Activated CD4-positive, alpha-beta T cell treated with anti-CD3 and anti-CD28 coated beads, Interleukin-2, amount 10 ng/mL, durations not matched to agents 24 days and 14 days (primary cell): ENCODE measurements around the gene BCCIP. TPM values are rescaled to one million over a fixed set of nuclear protein-coding genes. Genes with fewer than 3 reads are reported as not detected.
A peak's percentile ranks its signal among the peaks of the same experiment; 100 is the strongest.

Experiments used
- DNase-seq: peaks from one replicate; pipeline ENCODE4 v3.0.0; 2022
- H3K27ac Mint-ChIP-seq: one replicate; pipeline ENCODE4 v1.8.0; 2022; ENCODE audit warnings: mild to moderate bottlenecking, mixed read lengths
- H3K27me3 Mint-ChIP-seq: one replicate; pipeline ENCODE4 v1.8.0; 2022; ENCODE audit warnings: mixed read lengths
- H3K36me3 Mint-ChIP-seq: one replicate; pipeline ENCODE4 v1.8.0; 2022; ENCODE audit warnings: low read depth, mild to moderate bottlenecking, mixed read lengths
- H3K4me1 Mint-ChIP-seq: one replicate; pipeline ENCODE4 v1.8.0; 2021; ENCODE audit warnings: mixed read lengths
- H3K4me3 Mint-ChIP-seq: one replicate; pipeline ENCODE4 v1.8.0; 2022; ENCODE audit warnings: mild to moderate bottlenecking, moderate library complexity, mixed read lengths
- H3K9me3 Mint-ChIP-seq: one replicate; pipeline ENCODE4 v1.8.0; 2021; ENCODE audit warnings: mixed read lengths
- intact Hi-C: fragments of 100-400 bp; cut with micrococcal nuclease; formaldehyde crosslinking; loops from one replicate; pipeline ENCODE4 v1.15.1; 2023
- total RNA-seq: library from RNA; stranded (reverse); gene quantifications from 2 replicates; pipeline ENCODE4 v1.2.3, GENCODE V29; 2022

BCCIP gene
- total RNA-seq, 1 donor from 2014 or later = 143 TPM

DNA sequence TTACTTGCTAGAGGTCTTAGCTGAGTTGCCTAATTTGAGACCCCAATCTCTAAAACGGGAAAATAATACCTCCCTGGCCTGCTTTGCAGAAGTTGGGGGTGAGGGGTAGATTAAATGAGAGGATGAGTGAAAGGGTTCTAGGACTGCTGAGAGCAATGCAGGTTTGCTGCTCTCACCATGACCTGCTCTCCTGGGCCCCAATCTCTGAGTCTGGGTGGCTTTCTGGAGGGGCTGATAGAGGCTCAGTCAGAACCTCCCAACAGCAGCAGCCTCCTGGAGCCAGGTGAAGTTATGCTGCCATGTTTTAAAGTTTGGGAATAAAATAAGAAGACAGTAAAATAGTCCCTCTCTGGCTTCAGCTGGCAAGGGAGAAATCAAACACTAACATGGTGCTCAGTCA is 7.6 kb upstream of the BCCIP start:
- Mint-ChIP-seq H3K4me3 (no peak overlapping the region), H3K27ac (no peak overlapping the region), H3K4me1 (peaks cover 4% of the 10 kb centered on the region)

DNA sequence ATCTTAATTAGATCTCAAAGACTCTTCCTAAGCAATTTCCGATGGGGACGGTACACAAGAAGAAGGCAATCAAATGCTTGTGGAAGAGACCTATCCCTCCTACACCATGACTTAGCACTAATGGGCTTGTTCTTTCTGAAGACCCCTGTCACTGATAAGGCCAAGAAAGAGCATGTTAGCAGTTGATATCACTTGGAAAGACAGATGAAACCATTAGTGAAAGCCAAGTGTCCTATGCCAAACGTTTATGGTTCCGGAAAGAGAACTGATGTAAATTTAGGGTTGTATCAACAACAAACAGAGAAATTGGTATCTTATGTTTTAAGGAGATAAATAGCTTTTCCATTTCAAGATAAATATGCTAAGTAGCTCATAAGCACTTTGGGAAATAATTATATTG is 6.8 kb upstream of the BCCIP start:
- Mint-ChIP-seq H3K27ac (no peak overlapping the region), H3K4me3 (no peak overlapping the region), H3K9me3 (no peaks in the 10 kb centered on the region), H3K4me1 (peaks cover 8% of the 10 kb centered on the region), H3K27me3 (no peaks in the 10 kb centered on the region), H3K36me3 (peaks cover 28% of the 10 kb centered on the region)
- DNase-seq = no peak
- intact Hi-C loops = no loop called here

More for the DNA sequence above, 7.6 kb upstream of the BCCIP start:
- no peaks in the 10 kb centered on the region for H3K27me3 Mint-ChIP-seq
- peaks cover 31% of the 10 kb centered on the region for H3K36me3 Mint-ChIP-seq
- no peaks in the 10 kb centered on the region for H3K9me3 Mint-ChIP-seq
- intact Hi-C loops = no loop called here
- no peak for DNase-seq

- Mint-ChIP-seq H3K9me3 (no peaks in the 10 kb centered on the region), H3K36me3 (peaks cover 28% of the 10 kb centered on the region), H3K27me3 (no peaks in the 10 kb centered on the region), H3K4me3 (no peak overlapping the region), H3K27ac (no peak overlapping the region), H3K4me1 (peaks cover 13% of the 10 kb centered on the region)
- intact Hi-C loops = no loop called here
- no peak for DNase-seq
These were observed 5.9 kb upstream of the BCCIP start for GRCh38 chr10:125817337-125817946.

- no peak overlapping the region for H3K4me3 Mint-ChIP-seq
- H3K9me3 Mint-ChIP-seq = no peaks in the 10 kb centered on the region
- H3K4me1 Mint-ChIP-seq = peaks cover 18% of the 10 kb centered on the region
- no peak overlapping the region for H3K27ac Mint-ChIP-seq
- H3K27me3 Mint-ChIP-seq = no peaks in the 10 kb centered on the region
- no peak for DNase-seq
- intact Hi-C loops = loop anchor here (5.0 kb wide), 2 partner anchors 73 to 903 kb away; no protein-coding TSS in a partner anchor
- H3K36me3 Mint-ChIP-seq = peaks cover 3% of the 10 kb centered on the region
These were observed 2.6 kb upstream of the BCCIP start for GRCh38 chr10:125820701-125821100.

DNA sequence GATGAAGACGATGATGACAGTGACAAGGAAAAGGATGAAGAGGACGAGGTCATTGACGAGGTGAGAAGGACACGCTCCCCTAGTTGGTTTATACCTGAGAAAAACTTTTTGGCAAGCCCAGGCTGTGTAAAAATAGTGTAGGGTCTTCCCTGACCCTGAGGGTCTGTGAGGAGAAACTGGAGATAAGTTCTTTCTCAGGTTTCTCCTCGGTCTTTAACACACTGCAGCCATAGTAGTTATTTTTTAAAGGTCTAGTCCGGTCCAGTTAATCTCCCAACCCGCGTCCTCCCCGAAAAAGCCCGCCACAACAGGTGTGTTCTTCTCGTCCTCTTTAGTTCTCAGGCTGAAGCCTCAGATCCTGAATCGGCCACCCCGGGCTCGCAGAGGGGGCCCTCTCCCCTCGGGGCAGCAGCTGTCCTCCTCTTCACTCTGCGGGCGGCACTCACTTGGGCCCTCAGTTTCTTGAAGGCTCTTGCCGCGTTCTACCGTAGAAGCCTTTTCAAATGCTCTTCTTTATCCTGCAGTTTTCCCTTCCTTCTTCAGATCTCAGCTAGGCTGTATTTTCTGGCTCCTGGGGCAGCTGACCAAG is 411 bp downstream of the BCCIP start:
- Mint-ChIP-seq H3K27me3 (no peaks in the 10 kb centered on the region), H3K4me3 (no peak overlapping the region), H3K27ac (no peak overlapping the region), H3K36me3 (peaks cover 29% of the 10 kb centered on the region), H3K9me3 (no peaks in the 10 kb centered on the region), H3K4me1 (peaks cover 23% of the 10 kb centered on the region)
- DNase-seq = peak; percentile 74
- intact Hi-C loops = loop anchor here (1.0 to 5.0 kb wide), 4 partner anchors 73 to 906 kb away; partner anchors contain the start of genes EDRF1 and FANK1

DNA sequence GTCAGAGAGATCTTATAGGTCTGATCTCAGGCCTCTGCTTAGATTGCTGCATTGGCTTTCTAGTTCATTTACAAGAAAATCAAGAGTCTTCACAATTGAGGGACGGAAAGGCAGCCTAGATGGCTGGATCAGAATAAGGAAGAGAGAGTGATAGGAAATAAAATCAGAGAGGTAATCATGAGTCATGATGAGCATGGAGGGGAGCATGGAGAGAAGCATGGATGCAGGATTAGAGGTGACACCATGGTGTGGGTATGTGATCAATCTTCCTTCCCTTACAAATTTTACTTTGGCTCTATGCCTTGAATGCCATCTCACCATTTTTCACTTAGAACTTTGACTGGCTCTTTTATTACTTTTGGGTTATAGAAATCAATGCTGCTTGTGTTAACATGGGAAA is 1.4 kb downstream of the BCCIP start:
- intact Hi-C loops = loop anchor here (5.0 kb wide), 2 partner anchors 77 to 907 kb away; no protein-coding TSS in a partner anchor
- Mint-ChIP-seq H3K4me3 (no peak overlapping the region), H3K27me3 (no peaks in the 10 kb centered on the region), H3K36me3 (peaks cover 39% of the 10 kb centered on the region), H3K9me3 (no peaks in the 10 kb centered on the region), H3K4me1 (peaks cover 27% of the 10 kb centered on the region), H3K27ac (no peak overlapping the region)
- DNase-seq = peak; percentile 59

DNA sequence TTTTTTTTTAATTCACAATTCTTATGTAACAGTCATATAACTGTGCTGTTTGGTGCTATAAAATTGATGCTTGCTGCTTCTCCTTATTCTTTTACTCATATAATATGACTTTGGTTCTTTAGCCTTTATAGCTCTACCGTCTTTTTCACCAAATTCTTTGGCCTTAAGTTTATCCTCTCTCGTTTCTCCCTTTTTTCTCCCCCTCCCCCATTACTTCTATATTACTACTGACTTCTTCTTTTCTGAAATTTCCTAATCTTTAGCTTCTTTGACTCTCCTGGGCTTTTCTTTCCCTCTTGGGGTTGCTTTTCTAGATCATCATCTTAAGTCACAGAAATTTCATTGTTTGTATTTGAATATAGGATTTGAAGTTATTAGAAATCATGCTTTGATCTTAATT is 3.8 kb downstream of the BCCIP start:
- H3K4me3 Mint-ChIP-seq = no peak overlapping the region
- peaks cover 55% of the 10 kb centered on the region for H3K36me3 Mint-ChIP-seq
- H3K27ac Mint-ChIP-seq = no peak overlapping the region
- intact Hi-C loops = no loop called here
- H3K4me1 Mint-ChIP-seq = peaks cover 16% of the 10 kb centered on the region
- DNase-seq = no peak
- H3K27me3 Mint-ChIP-seq = no peaks in the 10 kb centered on the region
- no peaks in the 10 kb centered on the region for H3K9me3 Mint-ChIP-seq

GRCh38 chr10:125828311-125828710 is 5.0 kb downstream of the BCCIP start:
- Mint-ChIP-seq H3K27ac (peak overlapping the region; percentile 16), H3K9me3 (no peaks in the 10 kb centered on the region), H3K4me3 (no peak overlapping the region), H3K36me3 (peaks cover 58% of the 10 kb centered on the region), H3K27me3 (no peaks in the 10 kb centered on the region), H3K4me1 (peaks cover 16% of the 10 kb centered on the region)
- no peak for DNase-seq
- intact Hi-C loops = no loop called here

DNA sequence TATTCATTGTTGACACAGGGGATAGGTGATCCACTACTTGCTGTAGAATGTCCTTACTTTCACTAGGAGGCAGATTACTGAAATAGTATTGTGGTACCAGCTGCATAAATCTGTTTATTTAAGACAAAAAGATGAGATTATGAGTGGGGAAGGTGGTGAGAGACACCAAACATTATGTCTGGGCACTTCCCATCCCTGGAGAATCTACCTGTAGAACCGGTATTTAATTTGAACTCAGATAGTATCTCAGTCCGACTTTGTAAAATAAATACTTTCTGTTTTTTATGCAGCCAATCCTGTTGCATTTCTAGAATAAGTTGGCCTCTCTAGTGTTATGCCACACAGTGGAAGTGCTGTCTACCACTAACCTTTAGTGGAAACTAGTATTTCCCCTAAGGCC is 13.4 kb downstream of the BCCIP start:
- Mint-ChIP-seq H3K27me3 (no peaks in the 10 kb centered on the region), H3K9me3 (no peaks in the 10 kb centered on the region), H3K4me3 (no peak overlapping the region), H3K36me3 (peaks cover 51% of the 10 kb centered on the region), H3K4me1 (no peaks in the 10 kb centered on the region), H3K27ac (no peak overlapping the region)
- intact Hi-C loops = no loop called here
- no peak for DNase-seq

DNA sequence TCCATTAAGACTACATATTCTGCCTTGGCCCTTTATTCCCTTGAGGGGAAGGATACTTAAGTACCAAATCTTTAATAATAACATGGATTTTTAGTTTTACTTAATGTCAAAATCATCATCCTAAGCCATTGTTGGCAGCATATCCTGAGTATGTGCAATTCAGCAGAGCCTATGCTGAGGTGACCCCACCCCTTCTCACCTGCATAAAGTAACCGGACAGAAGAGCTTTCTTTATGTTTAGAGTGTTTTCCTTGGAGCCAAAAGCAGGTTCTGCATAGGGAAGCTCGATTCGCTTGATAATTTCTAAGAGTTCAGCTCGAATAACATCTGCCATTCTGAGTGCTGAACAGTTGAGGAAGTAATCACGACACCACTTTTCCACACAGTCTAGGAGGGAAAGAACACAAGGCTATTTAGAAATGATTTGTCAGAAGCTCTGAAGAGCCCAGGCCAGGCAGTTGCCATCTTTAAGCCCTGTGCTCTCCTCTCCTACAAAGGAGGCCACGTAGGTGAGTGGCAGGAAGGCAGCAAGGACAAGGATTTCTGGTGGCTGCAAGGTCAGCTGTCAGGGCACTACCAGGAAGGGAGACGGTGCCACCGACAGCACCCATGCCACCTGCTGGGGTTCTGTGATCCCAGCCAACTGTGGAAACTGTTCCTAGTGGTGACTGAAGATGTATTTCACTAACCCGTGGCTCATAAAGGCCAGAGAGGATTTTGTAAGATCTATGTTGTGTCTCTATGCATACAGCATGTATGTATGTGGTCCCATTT is 15.6 kb downstream of the BCCIP start:
- Mint-ChIP-seq H3K36me3 (peaks cover 49% of the 10 kb centered on the region), H3K27ac (no peak overlapping the region), H3K4me1 (no peaks in the 10 kb centered on the region), H3K27me3 (no peaks in the 10 kb centered on the region), H3K4me3 (no peak overlapping the region), H3K9me3 (no peaks in the 10 kb centered on the region)
- no peak for DNase-seq
- intact Hi-C loops = no loop called here

DNA sequence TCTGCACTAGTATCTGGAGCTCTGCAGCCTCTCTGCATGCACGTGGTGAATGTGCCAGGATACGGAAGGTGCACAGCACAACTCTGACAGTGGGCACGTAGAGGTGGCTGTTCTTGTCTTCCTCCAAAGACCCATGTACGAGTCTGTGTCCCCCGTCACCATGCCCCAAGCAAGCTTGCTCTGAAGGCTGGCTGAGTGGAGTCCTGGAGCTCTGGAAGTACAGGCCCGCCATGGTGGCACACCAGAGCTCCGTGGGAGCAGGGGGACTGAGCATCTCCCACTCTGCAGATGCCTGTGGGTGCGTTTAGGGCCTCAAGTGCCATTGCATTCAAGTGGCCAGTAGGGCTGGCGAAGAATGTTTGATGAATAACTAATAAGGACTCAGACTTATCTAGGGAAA is 17.1 kb downstream of the BCCIP start:
- no peak for DNase-seq
- Mint-ChIP-seq H3K27ac (peak overlapping the region; percentile 25), H3K36me3 (peaks cover 42% of the 10 kb centered on the region), H3K4me1 (no peaks in the 10 kb centered on the region), H3K9me3 (no peaks in the 10 kb centered on the region), H3K27me3 (no peaks in the 10 kb centered on the region), H3K4me3 (no peak overlapping the region)
- intact Hi-C loops = no loop called here

- H3K4me1 Mint-ChIP-seq = no peaks in the 10 kb centered on the region
- no peak overlapping the region for H3K4me3 Mint-ChIP-seq
- no peak for DNase-seq
- no peaks in the 10 kb centered on the region for H3K27me3 Mint-ChIP-seq
- no peaks in the 10 kb centered on the region for H3K9me3 Mint-ChIP-seq
- H3K27ac Mint-ChIP-seq = no peak overlapping the region
- H3K36me3 Mint-ChIP-seq = peaks cover 40% of the 10 kb centered on the region
- intact Hi-C loops = no loop called here
These were observed 17.6 kb downstream of the BCCIP start for GRCh38 chr10:125840955-125841354.

DNA sequence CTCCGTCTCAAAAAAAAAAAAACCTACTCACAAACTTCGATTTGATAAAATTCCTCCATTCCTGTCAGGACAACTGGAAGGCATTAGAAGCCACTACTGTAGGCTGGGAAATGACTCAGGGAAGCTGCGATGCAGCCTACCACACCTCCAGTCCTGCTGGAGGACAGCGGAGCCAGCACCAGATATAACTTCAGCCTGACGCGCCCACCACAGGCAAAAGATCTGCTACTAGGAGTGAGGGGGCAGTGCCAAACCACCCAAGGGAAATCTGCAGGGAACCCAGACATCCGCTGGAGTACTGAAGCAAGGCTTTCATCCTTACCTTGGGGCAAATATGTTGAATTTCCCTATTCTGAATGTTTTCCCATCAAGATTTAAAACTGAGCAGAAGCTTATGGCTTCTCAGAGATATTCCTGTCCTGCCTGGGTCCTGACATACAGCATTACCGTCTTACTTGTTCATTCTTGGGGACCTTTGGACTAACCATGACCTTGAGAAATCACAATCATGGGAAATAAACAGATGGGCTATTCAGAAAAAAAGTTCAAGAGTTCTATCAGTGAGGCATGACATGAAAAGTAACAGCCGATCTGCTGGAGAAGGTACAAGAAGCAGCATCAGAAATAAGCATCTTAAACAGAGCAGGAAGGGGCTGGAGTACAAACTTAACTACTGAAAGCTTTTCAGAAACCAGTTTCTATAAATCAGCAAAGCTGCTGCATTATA is 20.4 kb downstream of the BCCIP start:
- no peaks in the 10 kb centered on the region for H3K9me3 Mint-ChIP-seq

More for the DNA sequence above, 20.4 kb downstream of the BCCIP start:
- intact Hi-C loops = no loop called here
- no peak for DNase-seq
- no peak overlapping the region for H3K27ac Mint-ChIP-seq
- no peaks in the 10 kb centered on the region for H3K27me3 Mint-ChIP-seq
- H3K4me3 Mint-ChIP-seq = no peak overlapping the region
- H3K4me1 Mint-ChIP-seq = no peaks in the 10 kb centered on the region
- peaks cover 25% of the 10 kb centered on the region for H3K36me3 Mint-ChIP-seq
